ENCODE results near the gene NCMAP.
"Not testable (repeated sequence)": the region's sequence is repeated elsewhere in the genome, so short reads cannot be mapped to it uniquely, and the experiment has no call there.

Gene NCMAP

DNA sequence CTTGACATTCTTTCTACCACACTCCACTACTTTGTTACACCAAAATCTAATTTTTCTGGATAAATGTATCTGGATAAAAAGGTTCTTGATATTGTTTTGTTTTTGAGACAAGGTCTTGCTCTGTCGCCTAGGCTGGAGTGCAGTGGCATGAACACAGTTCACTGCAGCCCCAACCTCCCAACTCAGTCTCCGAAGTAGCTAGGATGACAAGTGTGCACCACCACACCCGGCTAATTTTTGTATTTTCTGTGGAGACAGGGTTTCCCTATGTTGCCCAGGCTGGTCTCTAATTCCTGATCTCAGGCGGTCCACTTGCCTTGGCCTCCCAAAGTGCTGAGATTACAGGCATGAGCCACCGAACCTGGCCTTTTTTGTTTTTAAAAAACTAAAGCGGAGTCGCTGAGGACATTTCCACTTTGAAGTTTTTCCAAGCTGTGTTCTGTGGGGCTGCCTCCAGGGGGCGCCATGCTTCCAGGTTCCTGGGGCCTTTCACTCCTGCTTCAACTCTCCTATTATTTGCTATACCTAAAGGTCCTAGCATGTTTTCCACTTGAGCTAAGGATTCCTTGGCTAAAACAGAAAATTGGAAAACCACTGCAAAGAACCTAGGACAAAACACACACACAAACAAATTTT is 14.1 kb upstream of the NCMAP start:
- no peaks in the 10 kb centered on the region for H3K4me1 ChIP-seq (ENCODE audit: control insufficient read depth, insufficient read depth, low read length)
- H3K36me3 ChIP-seq (ENCODE audit: control insufficient read depth, insufficient read depth, low read length) = no peaks in the 10 kb centered on the region
- H3K4me3 ChIP-seq (ENCODE audit: insufficient read depth, low read depth, low read length) = no peak overlapping the region
- 72 to 73% methylated on average over 8 of the region's 8 CpGs for WGBS, 2 experiments
- H3K27ac ChIP-seq (ENCODE audit: insufficient read depth, low read depth, low read length, poor library complexity, severe bottlenecking) = no peak overlapping the region
- no peaks in the 10 kb centered on the region for H3K9me3 ChIP-seq (ENCODE audit: control insufficient read depth, low read length)
- no peaks in the 10 kb centered on the region for H3K27me3 ChIP-seq (ENCODE audit: control insufficient read depth, insufficient read depth, low read length, poor library complexity, severe bottlenecking)

DNA sequence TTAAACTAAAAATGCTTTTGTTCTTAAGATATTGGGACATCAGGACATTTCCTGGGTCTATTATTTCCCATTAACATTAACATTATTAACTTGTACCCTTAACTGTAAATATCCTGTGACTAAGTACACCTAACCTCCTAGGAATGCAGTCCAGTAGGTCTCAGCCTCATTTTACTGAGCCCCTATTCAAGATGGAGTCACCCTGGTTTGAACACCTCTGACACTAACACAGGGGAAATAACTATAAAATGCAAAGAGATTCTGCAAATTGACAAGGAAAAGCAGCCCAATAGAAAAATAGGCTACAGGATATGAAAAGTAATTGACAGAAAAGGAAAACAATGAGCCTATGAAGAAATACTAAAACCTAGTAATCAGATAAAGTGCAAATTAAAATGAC is 11.6 kb upstream of the NCMAP start:
- H3K9me3 ChIP-seq (ENCODE audit: control insufficient read depth, low read length) = no peaks in the 10 kb centered on the region
- H3K27me3 ChIP-seq (ENCODE audit: control insufficient read depth, insufficient read depth, low read length, poor library complexity, severe bottlenecking) = no peaks in the 10 kb centered on the region
- no peaks in the 10 kb centered on the region for H3K4me1 ChIP-seq (ENCODE audit: control insufficient read depth, insufficient read depth, low read length)
- H3K36me3 ChIP-seq (ENCODE audit: control insufficient read depth, insufficient read depth, low read length) = no peaks in the 10 kb centered on the region
- H3K27ac ChIP-seq (ENCODE audit: insufficient read depth, low read depth, low read length, poor library complexity, severe bottlenecking) = no peak overlapping the region
- H3K4me3 ChIP-seq (ENCODE audit: insufficient read depth, low read depth, low read length) = no peak overlapping the region

DNA sequence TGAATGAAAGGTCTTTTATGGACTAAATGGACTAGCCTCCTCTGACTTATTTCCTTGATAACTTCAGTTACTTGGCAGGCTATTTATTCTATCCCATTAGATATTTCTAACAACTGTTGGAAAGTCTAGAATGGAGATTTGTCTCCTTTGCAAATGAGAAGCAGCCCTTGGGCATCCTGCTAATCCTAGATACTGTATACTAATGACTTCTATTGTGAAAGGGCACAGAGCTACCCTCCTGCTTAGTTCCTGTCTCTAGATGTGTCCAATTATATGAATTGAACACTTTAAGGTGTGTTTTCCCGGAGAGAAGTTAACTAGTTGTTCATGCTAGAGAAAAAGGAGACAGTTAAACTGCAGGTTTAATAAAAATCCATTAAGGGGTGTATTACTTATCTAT is 10.2 kb upstream of the NCMAP start:
- Histone ChIP-seq H3K9me3 (ENCODE audit: control insufficient read depth, low read length) (no peaks in the 10 kb centered on the region), H3K4me1 (ENCODE audit: control insufficient read depth, insufficient read depth, low read length) (no peaks in the 10 kb centered on the region), H3K27ac (ENCODE audit: insufficient read depth, low read depth, low read length, poor library complexity, severe bottlenecking) (no peak overlapping the region), H3K4me3 (ENCODE audit: insufficient read depth, low read depth, low read length) (no peak overlapping the region), H3K36me3 (ENCODE audit: control insufficient read depth, insufficient read depth, low read length) (no peaks in the 10 kb centered on the region), H3K27me3 (ENCODE audit: control insufficient read depth, insufficient read depth, low read length, poor library complexity, severe bottlenecking) (no peaks in the 10 kb centered on the region)
- 75 to 100% methylated on average over 1 of the region's 1 CpG for WGBS, 2 experiments

DNA sequence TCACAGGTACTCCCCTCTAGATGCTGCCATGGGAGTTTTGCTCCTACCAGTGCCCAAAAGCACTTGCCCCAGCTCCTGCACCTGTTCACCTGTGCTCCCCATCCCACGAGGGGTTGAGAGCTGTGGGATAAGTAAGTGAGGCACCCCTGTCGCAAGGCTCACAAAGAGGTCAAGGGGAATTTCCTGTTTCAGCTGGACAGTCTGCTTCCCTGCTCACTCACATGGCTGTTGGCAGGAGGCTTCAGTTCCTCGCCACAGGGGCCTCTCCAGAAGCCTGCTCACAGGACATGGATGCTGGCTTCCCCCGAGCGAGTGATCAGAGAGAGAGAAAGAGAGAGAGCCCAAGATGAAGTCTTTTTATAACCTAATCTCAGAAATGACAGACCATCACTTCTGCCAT is 8.7 kb upstream of the NCMAP start:
- no peaks in the 10 kb centered on the region for H3K36me3 ChIP-seq (ENCODE audit: control insufficient read depth, insufficient read depth, low read length)
- H3K4me1 ChIP-seq (ENCODE audit: control insufficient read depth, insufficient read depth, low read length) = no peaks in the 10 kb centered on the region
- H3K27me3 ChIP-seq (ENCODE audit: control insufficient read depth, insufficient read depth, low read length, poor library complexity, severe bottlenecking) = no peaks in the 10 kb centered on the region
- H3K4me3 ChIP-seq (ENCODE audit: insufficient read depth, low read depth, low read length) = no peak overlapping the region
- no peak overlapping the region for H3K27ac ChIP-seq (ENCODE audit: insufficient read depth, low read depth, low read length, poor library complexity, severe bottlenecking)
- 73 to 83% methylated on average over 5 of the region's 5 CpGs for WGBS, 2 experiments
- H3K9me3 ChIP-seq (ENCODE audit: control insufficient read depth, low read length) = no peaks in the 10 kb centered on the region

DNA sequence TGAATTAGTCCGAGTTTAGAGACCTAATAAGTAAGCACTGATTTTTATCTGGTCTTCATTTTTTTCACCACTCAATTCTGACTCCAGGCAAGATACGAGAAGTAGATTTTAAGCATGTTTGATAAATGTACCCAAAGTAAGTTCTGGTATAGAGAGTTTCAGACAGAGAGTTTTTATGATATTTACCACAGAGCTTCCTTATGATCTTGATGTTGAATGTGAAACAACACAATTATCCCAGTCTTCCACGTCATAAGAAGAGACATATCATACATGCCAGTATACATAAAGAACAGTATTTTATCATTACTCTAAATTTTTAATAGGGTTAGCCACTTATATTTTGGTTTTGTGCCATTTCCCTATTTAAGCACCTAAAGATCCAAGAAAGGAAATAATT is 7.8 kb upstream of the NCMAP start:
- H3K27me3 ChIP-seq (ENCODE audit: control insufficient read depth, insufficient read depth, low read length, poor library complexity, severe bottlenecking) = no peaks in the 10 kb centered on the region
- 100% methylated on average over 3 of the region's 3 CpGs; no CpG with 5 or more reads in 1 of the 2 experiments for WGBS, 2 experiments

DNA sequence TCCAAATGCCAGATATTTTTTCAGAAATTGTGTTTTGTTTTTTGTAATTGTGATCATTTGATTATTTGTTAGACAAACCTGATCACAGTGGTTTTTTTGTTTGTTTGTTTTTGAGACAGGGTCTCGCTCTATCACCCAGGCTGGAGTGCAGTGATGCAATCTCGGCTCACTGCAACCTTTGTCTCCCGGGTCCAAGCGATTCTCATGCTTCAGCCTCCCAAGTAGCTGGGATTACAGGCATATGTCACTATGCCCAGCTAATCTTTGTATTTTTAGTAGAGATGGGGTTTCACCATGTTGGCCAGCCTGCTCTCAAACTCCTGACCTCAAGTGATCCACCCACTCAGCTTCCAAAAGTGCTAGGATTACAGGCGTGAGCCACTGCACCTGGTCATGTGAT is 6.7 kb upstream of the NCMAP start:
- not testable (repeated sequence) for H3K9me3 ChIP-seq (ENCODE audit: control insufficient read depth, low read length); H3K4me1 ChIP-seq (ENCODE audit: control insufficient read depth, insufficient read depth, low read length); H3K27ac ChIP-seq (ENCODE audit: insufficient read depth, low read depth, low read length, poor library complexity, severe bottlenecking); H3K36me3 ChIP-seq (ENCODE audit: control insufficient read depth, insufficient read depth, low read length); H3K4me3 ChIP-seq (ENCODE audit: insufficient read depth, low read depth, low read length); H3K27me3 ChIP-seq (ENCODE audit: control insufficient read depth, insufficient read depth, low read length, poor library complexity, severe bottlenecking)
- WGBS, 2 experiments = 89 to 92% methylated on average over 5 of the region's 5 CpGs

More for the DNA sequence above, 7.8 kb upstream of the NCMAP start:
- Histone ChIP-seq H3K27ac (ENCODE audit: insufficient read depth, low read depth, low read length, poor library complexity, severe bottlenecking) (no peak overlapping the region), H3K4me3 (ENCODE audit: insufficient read depth, low read depth, low read length) (no peak overlapping the region), H3K4me1 (ENCODE audit: control insufficient read depth, insufficient read depth, low read length) (no peaks in the 10 kb centered on the region), H3K9me3 (ENCODE audit: control insufficient read depth, low read length) (no peaks in the 10 kb centered on the region), H3K36me3 (ENCODE audit: control insufficient read depth, insufficient read depth, low read length) (no peaks in the 10 kb centered on the region)

DNA sequence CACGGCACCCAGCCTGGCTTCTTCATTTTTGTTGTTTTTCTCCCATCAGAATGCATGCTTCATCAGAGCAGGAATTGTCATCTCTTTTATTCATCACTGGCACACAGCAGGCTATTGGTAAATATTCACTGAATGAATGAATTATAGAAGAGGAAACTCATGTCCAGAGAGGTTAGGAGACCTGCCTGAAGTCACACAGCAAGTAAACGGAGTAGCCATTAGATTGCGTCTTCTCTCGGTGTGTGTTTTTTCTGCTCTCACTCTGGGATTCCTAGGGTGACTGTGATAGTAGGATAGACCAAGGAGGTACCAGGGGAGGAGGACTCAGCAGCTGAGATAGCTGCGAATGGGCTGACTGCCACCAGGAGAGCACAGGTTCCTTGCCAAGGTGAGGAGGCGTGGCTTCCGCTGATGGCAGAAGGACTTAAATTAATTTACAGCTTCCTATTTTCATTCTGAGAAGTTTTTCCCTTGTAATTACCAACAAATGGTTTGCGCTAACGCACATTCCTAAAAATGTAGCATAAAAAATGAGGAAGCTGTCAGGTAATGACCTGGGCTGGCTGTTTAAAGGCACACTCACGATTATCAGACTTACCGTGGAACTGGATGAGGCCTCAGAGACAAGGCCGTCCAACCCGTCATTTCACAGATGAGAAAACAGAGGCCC is 4.5 kb upstream of the NCMAP start:
- Histone ChIP-seq H3K9me3 (ENCODE audit: control insufficient read depth, low read length) (no peaks in the 10 kb centered on the region), H3K27ac (ENCODE audit: insufficient read depth, low read depth, low read length, poor library complexity, severe bottlenecking) (no peak overlapping the region)
- WGBS, 2 experiments = 92 to 93% methylated on average over 13 of the region's 13 CpGs

DNA sequence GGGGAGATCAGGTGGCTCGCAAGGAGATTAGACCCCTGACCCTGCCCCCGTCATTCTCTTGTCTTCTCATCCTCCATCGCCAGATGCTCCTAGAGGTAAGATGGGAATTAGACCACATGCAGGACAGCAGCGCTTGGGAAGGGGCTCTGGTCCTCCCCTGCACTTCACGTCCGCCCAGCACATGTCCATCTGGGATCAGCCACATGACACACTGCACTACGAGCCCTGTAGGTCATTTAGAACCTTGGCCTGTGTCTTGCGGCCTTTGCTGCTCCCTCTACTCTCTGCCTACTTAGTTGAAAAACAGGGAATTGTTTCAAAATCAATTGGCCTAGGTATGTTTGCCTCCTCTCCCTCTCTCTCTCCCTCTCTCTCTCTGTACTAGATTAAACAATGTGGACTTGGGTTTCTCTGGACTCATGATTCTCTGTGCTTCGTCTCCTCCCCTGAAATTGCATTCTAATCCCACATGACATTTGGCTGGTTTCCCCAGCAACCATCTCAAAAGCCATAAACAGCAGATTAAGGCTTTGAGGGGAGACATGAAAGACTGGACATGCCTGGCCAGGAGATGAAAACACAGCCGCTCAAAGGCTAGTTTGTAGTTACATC is 3.8 kb upstream of the NCMAP start:
- Histone ChIP-seq H3K27ac (ENCODE audit: insufficient read depth, low read depth, low read length, poor library complexity, severe bottlenecking) (peak overlapping the region; percentile 36), H3K4me3 (ENCODE audit: insufficient read depth, low read depth, low read length) (no peak overlapping the region), H3K4me1 (ENCODE audit: control insufficient read depth, insufficient read depth, low read length) (peaks cover 12% of the 10 kb centered on the region), H3K27me3 (ENCODE audit: control insufficient read depth, insufficient read depth, low read length, poor library complexity, severe bottlenecking) (peaks cover 29% of the 10 kb centered on the region), H3K9me3 (ENCODE audit: control insufficient read depth, low read length) (no peaks in the 10 kb centered on the region), H3K36me3 (ENCODE audit: control insufficient read depth, insufficient read depth, low read length) (no peaks in the 10 kb centered on the region)
- 79 to 81% methylated on average over 10 of the region's 10 CpGs for WGBS, 2 experiments

More for the DNA sequence above, 4.5 kb upstream of the NCMAP start:
- Histone ChIP-seq H3K27me3 (ENCODE audit: control insufficient read depth, insufficient read depth, low read length, poor library complexity, severe bottlenecking) (peaks cover 23% of the 10 kb centered on the region), H3K4me3 (ENCODE audit: insufficient read depth, low read depth, low read length) (no peak overlapping the region), H3K4me1 (ENCODE audit: control insufficient read depth, insufficient read depth, low read length) (peaks cover 12% of the 10 kb centered on the region), H3K36me3 (ENCODE audit: control insufficient read depth, insufficient read depth, low read length) (no peaks in the 10 kb centered on the region)

DNA sequence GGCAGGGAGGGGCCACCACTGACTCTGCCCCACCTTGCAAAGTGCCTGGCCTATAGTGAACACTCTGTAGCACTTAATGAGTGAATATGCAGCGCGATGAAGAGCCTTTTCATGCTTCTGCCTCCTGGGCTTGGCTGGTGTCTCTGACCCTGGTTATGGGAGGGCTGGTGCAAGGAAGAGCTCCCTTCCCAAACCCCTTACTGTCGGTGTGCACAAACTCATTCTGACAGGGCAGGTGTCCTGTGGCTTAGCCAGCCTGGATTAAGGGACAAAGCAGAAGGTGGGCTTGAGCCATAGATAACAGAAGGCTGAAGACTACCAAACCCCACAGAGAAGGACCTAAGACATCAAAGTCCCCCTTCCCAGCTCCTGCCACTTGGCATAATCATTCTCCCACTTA is 2.0 kb upstream of the NCMAP start:
- Histone ChIP-seq H3K4me1 (ENCODE audit: control insufficient read depth, insufficient read depth, low read length) (peaks cover 12% of the 10 kb centered on the region), H3K27ac (ENCODE audit: insufficient read depth, low read depth, low read length, poor library complexity, severe bottlenecking) (no peak overlapping the region), H3K9me3 (ENCODE audit: control insufficient read depth, low read length) (no peaks in the 10 kb centered on the region), H3K27me3 (ENCODE audit: control insufficient read depth, insufficient read depth, low read length, poor library complexity, severe bottlenecking) (peaks cover 44% of the 10 kb centered on the region), H3K36me3 (ENCODE audit: control insufficient read depth, insufficient read depth, low read length) (no peaks in the 10 kb centered on the region), H3K4me3 (ENCODE audit: insufficient read depth, low read depth, low read length) (no peak overlapping the region)
- WGBS, 2 experiments = 87 to 91% methylated on average over 3 of the region's 3 CpGs

DNA sequence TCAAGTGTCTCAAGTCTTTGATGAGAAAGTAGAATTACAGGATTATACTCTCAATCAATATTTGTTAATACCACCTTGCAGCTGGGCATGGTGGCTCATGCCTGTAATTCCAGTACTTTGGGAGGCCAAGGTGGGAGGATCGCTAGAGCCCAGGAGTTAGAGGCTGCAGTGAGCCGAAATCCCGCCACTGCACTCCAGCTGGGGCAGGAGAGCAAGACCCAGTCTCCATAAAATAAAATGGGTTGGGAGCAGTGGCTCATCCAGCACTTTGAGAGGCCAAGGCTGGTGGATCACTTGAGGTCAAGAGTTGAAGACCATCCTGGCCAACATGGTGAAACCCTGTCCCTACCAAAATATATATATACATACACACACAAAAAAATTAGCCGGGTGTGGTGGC is 1.2 kb upstream of the NCMAP start:
- Histone ChIP-seq H3K4me3 (ENCODE audit: insufficient read depth, low read depth, low read length) (no peak overlapping the region), H3K27ac (ENCODE audit: insufficient read depth, low read depth, low read length, poor library complexity, severe bottlenecking) (no peak overlapping the region), H3K4me1 (ENCODE audit: control insufficient read depth, insufficient read depth, low read length) (peaks cover 12% of the 10 kb centered on the region), H3K27me3 (ENCODE audit: control insufficient read depth, insufficient read depth, low read length, poor library complexity, severe bottlenecking) (peaks cover 44% of the 10 kb centered on the region), H3K36me3 (ENCODE audit: control insufficient read depth, insufficient read depth, low read length) (no peaks in the 10 kb centered on the region), H3K9me3 (ENCODE audit: control insufficient read depth, low read length) (no peaks in the 10 kb centered on the region)
- WGBS, 2 experiments = 93 to 94% methylated on average over 4 of the region's 4 CpGs
